Keratinocyte (primary cell): ENCODE measurements around the gene NUP107. TPM values are rescaled to one million over a fixed set of nuclear protein-coding genes. Genes with fewer than 3 reads are reported as not detected.

Experiments used
- DNase-seq: peaks from one replicate; pipeline ENCODE4 v3.0.0-alpha.2; 2011; ENCODE audit warnings: low read depth, missing footprints, low spot score
- FAIRE-seq: peaks from 2 replicates; lab custom pipeline; 2011; peaks lifted over from hg19 to GRCh38; lab: Jason Lieb, UNC
- H2AFZ ChIP-seq: 2 replicates; pipeline ENCODE4 v1.6.0; 2012; ENCODE audit warnings: low read length, control low read depth, inconsistent platforms; ENCODE audit not compliant: control insufficient read depth
- H3K27ac ChIP-seq: 2 replicates; pipeline ENCODE4 v1.5.1; 2011; ENCODE audit warnings: low read length; ENCODE audit not compliant: control insufficient read depth, insufficient read depth
- H3K27me3 ChIP-seq: 3 replicates; pipeline ENCODE4 v1.6.0; 2011; ENCODE audit warnings: low read length; ENCODE audit not compliant: control insufficient read depth, insufficient read depth; ENCODE audit errors: extremely low read depth
- H3K36me3 ChIP-seq, 2 experiments: 2 replicates in 1 of 2; 3 replicates in 1 of 2; pipeline ENCODE4 v1.5.1; 2011; ENCODE audit warnings: low read length in 2 of 2, mild to moderate bottlenecking in 1 of 2; ENCODE audit not compliant: control insufficient read depth in 2 of 2, insufficient read depth in 2 of 2; ENCODE audit errors: extremely low read depth in 1 of 2
- H3K4me1 ChIP-seq: 3 replicates; pipeline ENCODE4 v1.5.1; 2011; ENCODE audit warnings: low read length; ENCODE audit not compliant: control insufficient read depth, insufficient read depth; ENCODE audit errors: extremely low read depth
- H3K4me2 ChIP-seq: 3 replicates; pipeline ENCODE4 v1.6.0; 2011; ENCODE audit warnings: low read depth, low read length; ENCODE audit not compliant: control insufficient read depth, insufficient read depth; ENCODE audit errors: extremely low read depth
- H3K4me3 ChIP-seq, 3 experiments: fragments of 200-600 bp in 1 of 3; sonication (generic) in 1 of 3; 2 replicates in 2 of 3; 3 replicates in 1 of 3; pipeline ENCODE4 v1.5.1; 2011 to 2016; ENCODE audit warnings: low read length in 3 of 3, mild to moderate bottlenecking in 3 of 3, control low read depth in 2 of 3, inconsistent platforms in 1 of 3, low read depth in 1 of 3, mixed read lengths in 1 of 3, mixed run types in 1 of 3, moderate library complexity in 1 of 3; ENCODE audit not compliant: control insufficient read depth in 2 of 3, insufficient read depth in 2 of 3; ENCODE audit errors: extremely low read depth in 1 of 3
- H3K79me2 ChIP-seq: 2 replicates; pipeline ENCODE4 v1.6.0; 2012; ENCODE audit warnings: low read length; ENCODE audit not compliant: control insufficient read depth, insufficient read depth
- H3K9ac ChIP-seq: 3 replicates; pipeline ENCODE4 v1.6.0; 2011; ENCODE audit warnings: low read length; ENCODE audit not compliant: control insufficient read depth, insufficient read depth; ENCODE audit errors: extremely low read depth
- H3K9me1 ChIP-seq: 3 replicates; pipeline ENCODE4 v1.6.0; 2011; ENCODE audit warnings: low read length; ENCODE audit not compliant: control insufficient read depth, insufficient read depth; ENCODE audit errors: extremely low read depth
- H3K9me3 ChIP-seq: 2 replicates; pipeline ENCODE4 v1.5.1; 2012; ENCODE audit warnings: low read depth, low read length; ENCODE audit not compliant: control insufficient read depth
- H4K20me1 ChIP-seq: 3 replicates; pipeline ENCODE4 v1.6.0; 2011; ENCODE audit warnings: low read length; ENCODE audit not compliant: control insufficient read depth, insufficient read depth; ENCODE audit errors: extremely low read depth
- CTCF ChIP-seq, 3 experiments: IDR thresholded peaks in 1 of 3; conservative IDR thresholded peaks in 1 of 3; optimal IDR thresholded peaks in 1 of 3; 2 replicates in 2 of 3; 3 replicates in 1 of 3; pipeline versions ENCODE3 to v1.5.1; 2011; ENCODE audit warnings: low read length in 3 of 3, mild to moderate bottlenecking in 3 of 3, moderate library complexity in 2 of 3, control low read depth in 1 of 3, inconsistent platforms in 1 of 3; ENCODE audit not compliant: insufficient read depth in 2 of 3; ENCODE audit errors: extremely low read depth in 1 of 3
- EZH2 ChIP-seq: IDR thresholded peaks from one replicate; pipeline ENCODE4 v1.6.1; 2012; ENCODE audit warnings: inconsistent platforms, mild to moderate bottlenecking, low read length, moderate library complexity
- dilution Hi-C: fragments of 300-500 bp; cut with MboI; formaldehyde crosslinking; loops from one replicate; pipeline ENCODE4 v1.7.0; 2020; ENCODE audit warnings: low sequenced_read_pairs; ENCODE audit not compliant: extremely low pct_ligation_motif_present
- polyA plus RNA-seq, 5 experiments: library from polyadenylated mRNA; depleted of rRNA in 3 of 5; stranded (reverse) in 3 of 5; stranded (forward) in 1 of 5; unstranded in 1 of 5; fragments of >200 nt; gene quantifications; 1 replicate in 1 of 5; 2 replicates in 3 of 5; 3 replicates in 1 of 5; pipeline versions ENCODE4 v1.2.1 to v1.2.3, GENCODE V29; 2011 to 2012; ENCODE audit warnings: missing spikeins in 2 of 5, low read depth in 1 of 5, low replicate concordance in 1 of 5

The NUP107 gene
- polyA plus RNA-seq, 1 donor (not counting 4 experiments of a cell fraction or from before 2014, with no cell fraction given), result 71.7 TPM

- Histone ChIP-seq H4K20me1 (no peaks in the 10 kb centered on the region), H3K27me3 (no peaks in the 10 kb centered on the region), H3K4me2 (no peak overlapping the region), H3K9me3 (no peaks in the 10 kb centered on the region), H3K4me1 (no peaks in the 10 kb centered on the region), H3K4me3 (no peak overlapping the region), H3K9ac (no peak overlapping the region), H2AFZ (no peak overlapping the region), H3K79me2 (no peaks in the 10 kb centered on the region), H3K9me1 (no peaks in the 10 kb centered on the region), H3K36me3 (no peaks in the 10 kb centered on the region), H3K27ac (no peak overlapping the region)
- no peak for DNase-seq
- dilution Hi-C loops, result no loop called here
- TF ChIP-seq CTCF (optimal IDR thresholded peaks at IDR 0.05 in 1 of 3, IDR thresholded peaks at IDR 0.05 in 1 of 3, conservative IDR thresholded peaks at IDR 0.05 in 1 of 3; ENCODE audit: extremely low read depth in 1 of 3, insufficient read depth in 2 of 3, low read length in 3 of 3), result no peak
- TF ChIP-seq EZH2, result no peak
- FAIRE-seq, result no peak
Observed at GRCh38 chr12:68773582-68773981, 86.8 kb downstream of the NUP107 start.

- Histone ChIP-seq H3K27ac (no peak overlapping the region), H3K4me3 (no peak overlapping the region), H3K9ac (no peak overlapping the region), H3K27me3 (no peaks in the 10 kb centered on the region), H3K9me1 (no peaks in the 10 kb centered on the region), H4K20me1 (no peaks in the 10 kb centered on the region), H3K9me3 (no peaks in the 10 kb centered on the region), H2AFZ (no peak overlapping the region), H3K79me2 (no peaks in the 10 kb centered on the region), H3K36me3 (no peaks in the 10 kb centered on the region), H3K4me2 (no peak overlapping the region), H3K4me1 (no peaks in the 10 kb centered on the region)
- dilution Hi-C loops, result no loop called here
- no peak for TF ChIP-seq EZH2
- no peak for TF ChIP-seq CTCF (optimal IDR thresholded peaks at IDR 0.05 in 1 of 3, IDR thresholded peaks at IDR 0.05 in 1 of 3, conservative IDR thresholded peaks at IDR 0.05 in 1 of 3; ENCODE audit: extremely low read depth in 1 of 3, insufficient read depth in 2 of 3, low read length in 3 of 3)
- DNase-seq (no peak), FAIRE-seq (no peak)
Observed at GRCh38 chr12:68775121-68775630, 88.4 kb downstream of the NUP107 start.
